DOHH2 (cell line): ENCODE results near the gene METRN.

ENCODE experiments used
- CTCF ChIP-seq: fragments of 200-600 bp; sonication (generic); IDR thresholded peaks from one replicate; pipeline ENCODE4 v1.5.1; 2014; ENCODE audit warnings: antibody characterized with exemption, mild to moderate bottlenecking, low read depth, low read length; ENCODE audit not compliant: poor library complexity, severe bottlenecking
- EZH2phosphoT487 ChIP-seq: fragments of 200-600 bp; sonication (generic); IDR thresholded peaks from 2 replicates; pipeline ENCODE4 v1.6.1; 2017; ENCODE audit warnings: borderline replicate concordance, mild to moderate bottlenecking, antibody characterized with exemption, low read length, moderate library complexity, mixed read lengths

GRCh38 chr16:760065-760464 lies 45.1 kb downstream of the METRN start:
- TF ChIP-seq CTCF (no peak), EZH2phosphoT487 (no peak)
